Suppressor macrophage treated with lipopolysaccharide for 1 hour (primary cell): ENCODE data around the gene TSPAN33.

Experiments
- DNase-seq, 3 donors: peaks; one replicate each; pipeline ENCODE4 v3.0.0-alpha.2; 2020 to 2022

The TSPAN33 gene

DNA sequence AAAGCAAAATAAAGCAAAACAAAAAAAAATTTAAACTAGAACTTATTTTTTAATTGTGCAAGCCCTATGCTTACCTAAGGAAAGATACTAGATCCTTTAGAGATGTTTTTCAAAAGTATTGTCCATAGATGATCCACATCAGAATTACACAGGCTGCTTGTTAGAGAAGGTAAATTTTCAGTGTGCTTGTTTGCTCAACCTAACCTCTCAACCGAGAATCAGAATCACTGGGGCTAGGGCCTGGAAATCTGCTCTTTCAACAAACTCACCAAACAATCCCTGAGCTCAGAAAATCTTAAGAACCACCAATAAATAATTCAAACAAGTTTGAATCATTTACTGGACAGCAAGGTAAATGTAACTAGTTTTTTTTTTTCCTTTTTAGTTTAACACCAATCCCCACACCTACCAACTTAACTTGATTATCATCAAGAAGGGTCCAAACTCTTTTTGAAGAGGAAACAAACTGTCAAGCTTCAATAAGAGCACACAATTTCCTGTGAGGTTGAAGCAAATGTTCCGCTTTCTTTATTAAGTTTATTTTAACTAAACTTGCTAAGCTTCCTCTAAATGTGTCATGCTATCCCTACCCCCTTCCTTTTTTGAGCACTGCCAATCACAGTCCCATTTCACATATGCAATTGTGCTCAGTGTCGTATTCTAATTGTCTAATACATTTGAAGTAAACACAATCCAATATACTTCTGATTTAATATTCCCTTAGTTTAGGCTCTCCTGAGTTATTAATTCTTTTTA is 7.4 kb upstream of the TSPAN33 start:
- DNase-seq = peak; percentile 63 to 80 (median 68)

DNA sequence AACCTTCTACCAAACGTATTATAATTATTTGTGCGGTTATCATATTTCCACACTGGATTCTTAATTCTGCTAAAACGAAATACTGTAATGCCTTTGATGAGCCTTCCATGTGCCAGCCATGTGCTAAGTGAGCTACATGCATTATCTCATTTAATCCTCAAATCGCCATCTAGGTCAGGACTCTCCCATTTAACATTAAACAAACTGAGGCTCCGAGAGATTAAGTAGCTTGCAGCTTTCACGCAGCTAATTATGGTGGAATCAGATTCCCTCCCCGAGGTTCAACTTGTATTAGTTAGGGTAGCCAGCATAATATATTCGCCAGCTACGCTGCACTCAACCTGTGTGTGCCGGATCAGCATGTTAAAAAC is 798 bp upstream of the TSPAN33 start:
- no peak for DNase-seq

DNA sequence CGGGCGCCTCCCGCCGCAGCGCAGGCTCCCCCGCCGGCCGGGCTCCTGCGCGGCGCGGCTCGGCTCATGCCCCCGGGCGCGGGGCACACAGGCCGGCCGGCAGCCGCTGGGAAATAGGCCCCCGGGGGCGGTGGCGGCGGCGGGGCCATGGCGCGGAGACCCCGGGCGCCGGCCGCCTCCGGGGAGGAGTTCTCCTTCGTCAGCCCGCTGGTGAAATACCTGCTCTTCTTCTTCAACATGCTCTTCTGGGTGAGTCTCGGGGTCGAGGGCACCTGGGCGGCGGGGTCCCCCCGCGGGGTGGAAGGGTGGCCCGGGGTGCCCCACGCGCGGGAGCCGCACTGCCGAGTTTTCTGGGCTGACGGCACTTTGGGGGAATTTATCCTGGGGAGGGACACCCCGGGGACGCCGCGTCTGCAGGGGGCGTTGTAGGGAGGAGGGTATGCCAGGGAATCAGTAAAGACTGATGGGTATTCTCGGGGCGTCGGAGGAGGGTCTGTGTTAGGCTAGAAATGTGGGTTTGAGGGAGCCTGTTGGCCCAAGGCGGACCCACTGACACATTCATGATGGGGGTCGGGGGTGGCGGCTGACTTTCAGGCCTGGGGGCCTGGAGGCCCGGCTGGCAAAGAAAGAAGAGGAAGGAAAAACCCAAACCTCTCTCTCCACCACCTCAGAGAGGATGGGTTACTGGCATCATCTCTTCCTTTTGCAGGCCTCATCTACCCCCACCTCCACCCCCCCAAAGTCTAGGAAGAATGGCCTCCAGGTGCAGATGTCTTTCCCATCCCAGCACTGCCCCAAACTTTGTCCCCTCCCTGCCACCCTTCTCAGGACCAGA is 544 bp downstream of the TSPAN33 start:
- peak in 2 of 3 donors; percentile 41 to 60 for DNase-seq

DNA sequence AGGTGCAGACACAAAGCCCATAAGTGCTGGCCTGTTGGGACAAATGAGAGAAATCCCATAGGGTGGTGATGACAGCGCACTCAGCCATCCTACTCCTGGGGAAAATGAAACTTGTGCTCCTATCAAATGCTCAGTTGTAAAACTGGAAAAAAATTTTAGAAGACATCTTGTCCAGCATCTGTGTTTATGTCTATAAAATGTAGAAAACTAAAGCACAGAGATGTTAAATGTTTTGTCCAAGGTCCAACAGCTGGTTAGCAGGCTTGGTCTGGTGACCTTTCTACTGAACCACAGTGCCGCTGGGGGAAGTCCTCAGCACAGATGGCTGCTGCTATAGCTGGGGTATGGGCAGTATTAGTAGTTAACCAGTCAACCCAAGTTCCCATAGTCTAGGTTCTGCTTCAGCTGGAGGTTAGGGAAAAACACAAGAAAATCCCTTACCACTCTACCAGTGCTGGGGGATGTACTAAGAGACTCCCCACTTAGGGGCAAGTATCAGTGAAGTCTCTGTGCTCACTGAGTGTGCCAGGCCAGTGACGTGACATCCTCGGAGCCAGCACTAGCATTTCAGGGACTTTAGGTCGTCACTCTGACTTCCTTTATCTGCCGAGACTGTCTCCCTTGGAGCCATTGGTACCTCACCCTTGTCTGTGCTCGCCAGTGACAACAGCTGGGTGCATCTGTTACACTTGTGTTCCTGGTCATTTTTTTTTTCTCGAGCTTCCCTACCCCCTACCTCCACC is 1.9 kb downstream of the TSPAN33 start:
- peak; percentile 39 to 79 (median 67) for DNase-seq

DNA sequence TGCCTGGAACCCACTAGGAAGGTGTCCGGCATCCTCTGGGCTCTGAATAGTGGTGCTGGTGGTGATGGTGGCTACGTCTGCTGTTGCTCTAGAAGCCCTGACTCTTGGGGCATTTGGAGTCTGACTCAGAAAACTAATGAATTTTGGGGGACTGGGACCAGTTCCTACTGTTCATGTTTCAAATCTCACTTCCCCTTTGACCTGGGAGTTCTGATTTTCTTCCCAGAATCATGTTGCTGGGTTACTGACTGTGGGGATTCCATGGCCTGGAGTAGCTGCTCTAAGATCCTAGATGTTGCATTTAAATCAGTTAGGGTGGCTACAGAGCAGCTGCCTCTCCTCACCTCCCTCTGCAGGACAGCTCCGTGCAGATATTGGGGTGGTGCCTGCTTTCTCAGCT is 3.2 kb downstream of the TSPAN33 start:
- peak; percentile 81 to 89 (median 86) for DNase-seq

DNA sequence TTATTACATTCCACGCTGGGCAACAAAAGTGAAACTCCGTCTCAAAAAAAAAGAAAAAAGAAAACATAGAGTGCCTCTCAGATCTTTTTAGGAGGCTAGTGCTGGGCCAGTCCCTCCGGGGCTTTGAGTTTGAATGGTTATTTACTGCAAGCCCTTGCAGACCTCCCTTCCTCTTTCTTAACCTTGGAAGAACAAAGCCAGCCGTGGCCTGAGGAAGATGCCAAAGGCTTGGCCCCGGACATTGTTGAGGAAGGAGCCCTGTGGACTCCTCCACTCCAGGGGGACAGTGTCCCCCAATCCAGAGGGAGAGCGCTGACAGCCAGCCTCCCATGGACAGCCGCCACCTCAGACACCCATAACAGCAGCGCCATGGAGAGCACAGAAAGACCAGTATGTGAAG is 5.0 kb downstream of the TSPAN33 start:
- peak; percentile 34 to 58 (median 51) for DNase-seq

DNA sequence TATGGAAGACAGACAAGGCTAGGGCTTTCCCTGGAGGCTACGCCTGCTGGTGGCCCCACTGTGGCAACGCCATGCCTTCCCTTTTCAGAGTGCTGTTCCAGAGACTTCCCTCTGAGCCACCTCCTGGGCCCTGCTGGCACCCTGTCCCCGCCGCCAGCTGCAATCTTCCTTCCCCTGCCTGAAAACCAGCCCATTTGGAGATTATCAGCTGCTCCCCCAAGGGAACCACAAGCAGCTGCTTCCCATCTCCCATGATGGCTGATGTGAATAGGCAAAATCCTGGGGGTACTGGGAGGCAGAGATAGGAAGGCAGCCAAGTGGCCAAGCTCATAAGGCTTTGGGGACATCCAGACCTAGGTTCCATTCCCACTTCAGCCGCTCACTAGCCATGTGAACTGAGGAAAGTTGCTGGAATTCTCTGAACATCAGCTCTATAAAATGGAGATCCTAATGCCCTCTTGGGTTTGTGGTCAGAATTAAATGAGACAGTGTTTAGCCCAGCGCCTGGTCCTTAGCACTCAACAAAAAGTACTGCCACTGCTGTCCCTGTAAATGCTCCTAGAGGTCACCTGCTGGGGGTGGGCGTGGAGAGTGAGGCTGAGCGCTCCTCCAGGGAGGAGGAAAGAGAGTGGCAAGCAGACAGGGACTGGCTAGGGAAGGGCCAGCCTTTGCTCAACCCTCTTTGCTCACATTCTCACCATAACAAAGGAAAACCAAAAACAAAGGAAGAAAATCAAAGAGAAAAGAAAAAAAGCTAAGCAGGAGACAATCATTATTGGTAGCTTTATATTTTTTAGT is 5.9 kb downstream of the TSPAN33 start:
- DNase-seq = peak; percentile 40 to 67 (median 50)

DNA sequence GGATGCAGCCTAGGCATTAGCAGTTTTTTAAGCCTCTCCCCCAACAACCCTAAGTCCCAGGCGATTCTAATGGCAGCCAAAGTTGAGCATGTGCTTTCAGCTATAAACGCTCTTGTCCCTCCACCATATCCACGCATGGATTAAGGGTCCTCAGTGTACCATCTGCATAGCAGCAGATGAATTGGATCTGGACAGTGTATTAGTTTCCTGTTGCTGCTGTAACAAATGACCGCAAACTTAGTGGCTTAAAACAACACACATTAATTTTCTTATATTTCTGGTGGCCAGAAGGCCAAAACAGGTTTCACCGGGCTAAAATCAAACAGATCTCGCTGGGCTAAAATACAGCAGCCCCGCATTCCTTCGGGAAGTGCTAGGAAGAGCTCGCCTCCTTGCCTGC is 13.1 kb downstream of the TSPAN33 start:
- DNase-seq = no peak

DNA sequence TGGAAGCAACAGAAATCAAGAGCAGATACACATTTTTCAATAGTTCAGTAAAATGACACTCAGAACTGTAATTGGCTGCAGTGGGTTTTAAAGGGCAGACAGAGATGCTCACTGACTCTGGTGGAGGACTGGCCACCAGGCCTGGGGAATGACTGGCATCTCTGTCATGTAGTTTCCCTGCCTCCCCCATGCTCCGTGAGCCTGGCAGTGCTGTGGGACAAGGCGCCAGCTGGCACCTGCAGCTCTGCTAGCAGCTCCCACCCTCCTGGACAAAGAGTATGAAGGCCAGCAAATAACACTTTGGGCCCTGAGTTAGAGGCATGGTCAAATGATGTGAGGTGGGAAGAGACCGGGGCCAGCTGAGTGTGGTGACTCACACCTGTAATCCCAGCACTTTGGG is 15.0 kb downstream of the TSPAN33 start:
- DNase-seq = no peak

DNA sequence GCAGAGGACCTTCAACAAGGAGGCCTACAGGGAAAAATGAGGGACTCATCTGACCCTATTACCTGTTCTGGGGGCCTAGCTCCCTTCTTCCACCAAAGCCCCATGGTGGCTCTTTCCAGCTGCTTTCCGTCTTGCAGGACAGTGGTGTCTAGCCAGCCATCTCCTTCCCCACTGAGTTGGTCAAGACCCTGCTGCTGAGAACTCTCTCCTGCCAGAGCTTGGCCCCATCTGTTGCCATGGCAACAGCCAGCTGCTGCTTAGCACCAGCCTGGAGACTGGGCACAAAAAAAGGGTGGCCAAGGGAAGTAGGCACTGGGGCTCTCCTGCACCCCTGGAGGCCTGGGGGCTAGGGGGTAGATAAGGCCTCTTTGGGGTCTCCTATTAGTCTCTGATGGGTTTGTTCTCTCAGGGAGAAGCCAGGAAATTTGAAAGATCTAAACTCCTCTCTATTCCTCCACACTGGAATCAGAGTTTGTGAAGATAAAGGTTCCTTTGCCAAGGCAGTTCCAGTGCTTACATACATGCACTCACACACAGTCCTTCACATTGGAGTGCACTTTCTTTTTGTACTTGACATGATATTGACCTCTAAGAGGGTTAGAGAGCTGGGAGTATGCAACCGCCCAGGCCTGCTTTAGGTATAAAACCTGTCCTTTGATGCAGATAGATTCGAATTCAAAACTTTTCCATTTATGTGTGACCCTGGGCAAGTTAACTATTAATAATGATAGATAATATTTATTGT is 15.8 kb downstream of the TSPAN33 start:
- DNase-seq = no peak

DNA sequence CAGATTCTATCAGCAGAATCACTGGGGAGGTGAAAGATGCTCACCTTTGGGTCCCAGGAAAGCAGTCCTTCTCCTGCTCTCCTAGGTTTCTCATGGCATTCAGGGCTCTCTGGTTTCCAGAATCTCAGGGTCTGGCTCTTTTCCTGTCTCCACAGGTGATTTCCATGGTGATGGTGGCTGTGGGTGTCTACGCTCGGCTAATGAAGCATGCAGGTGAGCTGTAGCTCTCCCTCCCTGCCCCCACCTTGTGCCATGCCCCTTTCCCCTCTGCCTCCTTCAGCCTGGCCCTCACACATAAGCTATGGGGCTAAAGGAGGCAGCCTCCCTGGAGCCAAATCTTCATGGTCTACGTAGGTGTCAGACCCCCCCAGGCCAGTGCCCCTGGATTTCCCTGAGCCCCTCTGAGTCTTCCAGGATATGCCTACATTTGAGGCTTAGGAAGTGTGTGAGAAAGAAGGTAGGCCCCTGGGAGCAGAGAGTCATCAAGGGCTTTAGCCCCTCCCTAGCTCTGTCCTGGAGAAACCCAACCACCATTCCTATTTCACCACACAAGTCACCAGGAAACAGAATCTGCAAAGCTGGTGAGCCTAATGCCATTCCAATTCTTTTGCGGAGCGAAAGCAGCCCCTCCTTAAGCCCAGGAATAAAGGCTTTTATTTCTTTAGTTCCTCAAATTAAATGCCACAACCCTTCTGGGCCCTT is 17.2 kb downstream of the TSPAN33 start:
- DNase-seq = no peak

DNA sequence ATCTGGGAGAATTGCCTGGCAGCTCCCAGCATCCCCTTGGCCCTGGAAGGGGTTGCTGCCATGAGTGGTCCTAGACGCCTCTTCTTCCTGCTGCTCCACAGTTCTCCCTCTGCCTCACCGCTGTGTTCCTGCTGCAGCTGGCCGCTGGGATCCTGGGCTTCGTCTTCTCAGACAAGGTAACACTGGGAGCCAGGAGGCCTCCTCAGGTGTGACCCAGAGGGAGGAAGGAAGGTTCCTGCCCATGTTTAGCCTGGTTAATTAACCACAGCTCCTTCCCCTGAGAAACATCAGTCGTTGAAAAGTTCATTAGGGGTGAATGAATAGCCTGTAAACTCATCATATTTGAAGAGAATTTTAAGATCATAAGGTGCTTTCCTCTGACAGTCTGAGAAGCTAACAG is 18.2 kb downstream of the TSPAN33 start:
- DNase-seq = no peak

DNA sequence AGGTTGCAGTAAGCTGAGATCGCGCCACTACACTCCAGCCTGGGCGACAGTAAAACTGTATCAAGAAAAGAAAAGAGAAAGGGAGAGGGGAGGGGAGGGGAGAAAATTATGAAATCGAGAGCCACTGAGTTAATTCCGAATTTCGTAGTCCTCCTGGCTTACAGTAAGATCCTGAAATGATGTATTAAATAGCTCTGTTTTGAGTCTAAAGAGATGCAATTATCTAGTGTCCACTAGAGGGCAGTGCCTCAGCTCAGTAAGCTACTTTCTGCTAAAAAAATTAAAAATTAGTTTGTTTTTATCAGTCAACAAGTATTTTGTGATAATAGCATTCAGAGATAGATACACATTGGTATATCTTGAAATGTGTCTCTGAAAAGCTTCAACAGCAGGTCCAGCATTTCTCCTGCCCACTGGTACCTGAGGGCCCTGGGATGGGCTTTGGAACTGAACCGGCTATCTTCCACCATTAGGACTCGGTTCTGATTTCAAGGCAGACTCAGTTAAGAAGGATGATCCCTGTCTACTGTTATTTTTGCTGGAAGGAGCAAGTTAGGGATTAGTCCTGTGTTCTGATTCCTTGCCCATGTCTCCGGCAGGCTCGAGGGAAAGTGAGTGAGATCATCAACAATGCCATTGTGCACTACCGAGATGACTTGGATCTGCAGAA is 19.5 kb downstream of the TSPAN33 start:
- DNase-seq = peak; percentile 74 to 81 (median 74)

DNA sequence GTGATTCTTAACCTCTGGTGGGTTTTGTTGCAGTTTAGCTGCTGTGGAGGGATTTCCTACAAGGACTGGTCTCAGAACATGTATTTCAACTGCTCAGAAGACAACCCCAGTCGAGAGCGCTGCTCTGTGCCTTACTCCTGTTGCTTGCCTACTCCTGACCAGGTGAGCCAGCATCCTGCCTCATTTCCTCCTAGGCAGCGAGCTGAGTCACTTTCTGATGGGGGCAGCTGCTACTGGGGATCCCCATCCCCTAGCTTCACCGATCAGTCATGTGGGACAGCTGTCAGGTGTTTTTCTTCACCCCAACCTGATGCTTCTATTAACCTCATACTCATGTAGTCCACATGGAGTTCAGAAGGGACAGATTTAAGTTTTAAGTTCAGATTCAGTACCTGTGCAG is 22.2 kb downstream of the TSPAN33 start:
- DNase-seq = no peak

DNA sequence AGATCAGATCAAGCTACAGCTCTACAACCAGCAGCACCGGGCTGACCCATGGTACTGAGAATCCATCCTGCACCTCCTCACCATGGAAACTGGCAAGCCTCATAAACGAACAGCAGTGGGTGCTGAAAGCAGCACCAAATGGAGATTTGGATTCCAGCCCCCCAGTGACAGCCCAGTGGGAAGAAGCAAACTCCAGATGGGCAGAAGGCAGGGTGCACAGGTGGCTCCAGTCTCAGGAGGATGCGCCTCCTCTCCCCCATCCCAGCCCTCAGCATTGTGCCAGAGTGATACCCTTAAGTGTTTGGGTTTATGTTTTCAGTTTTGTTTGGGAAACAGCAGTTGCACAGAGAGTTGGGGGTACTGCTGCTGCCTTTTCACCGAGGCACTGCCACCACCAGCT is 23.3 kb downstream of the TSPAN33 start:
- DNase-seq = no peak

DNA sequence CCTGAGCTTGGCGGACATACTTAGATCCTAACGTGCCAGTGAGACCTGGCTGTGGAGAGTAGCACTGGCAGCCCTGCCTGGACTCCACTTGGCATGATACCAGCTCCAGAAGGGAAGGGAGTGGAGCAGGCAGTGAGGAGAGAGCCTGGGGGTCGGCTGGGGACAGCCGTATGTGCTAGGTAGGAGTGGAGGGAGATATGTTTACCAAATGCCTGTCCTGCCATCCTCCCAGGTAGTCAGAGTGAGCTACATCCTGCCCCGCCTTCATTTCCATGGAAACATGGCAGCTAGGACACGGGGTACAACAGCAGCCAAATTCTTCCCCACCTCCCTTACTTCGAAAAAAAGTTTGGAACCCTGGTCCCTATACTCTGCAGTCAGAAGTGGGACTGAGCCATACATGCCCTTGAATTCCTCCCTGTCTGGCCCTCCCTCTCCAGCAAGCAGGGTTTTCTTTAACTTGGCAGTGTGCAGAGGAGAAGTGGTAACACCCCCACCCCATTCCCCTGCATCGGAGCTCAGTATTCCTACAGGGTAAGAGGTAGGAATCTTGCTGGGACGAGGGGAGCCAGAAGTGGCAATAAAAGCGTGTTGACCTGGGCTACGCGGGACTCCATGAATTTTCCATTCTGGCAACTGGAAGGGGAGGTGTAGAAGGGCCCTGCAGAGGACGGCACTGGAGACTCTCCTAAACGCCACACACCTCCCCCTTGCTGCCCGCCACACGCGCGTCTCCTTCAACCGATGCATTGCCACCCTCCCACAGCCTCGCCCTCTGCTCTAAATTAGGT is 23.9 kb downstream of the TSPAN33 start:
- DNase-seq = no peak

DNA sequence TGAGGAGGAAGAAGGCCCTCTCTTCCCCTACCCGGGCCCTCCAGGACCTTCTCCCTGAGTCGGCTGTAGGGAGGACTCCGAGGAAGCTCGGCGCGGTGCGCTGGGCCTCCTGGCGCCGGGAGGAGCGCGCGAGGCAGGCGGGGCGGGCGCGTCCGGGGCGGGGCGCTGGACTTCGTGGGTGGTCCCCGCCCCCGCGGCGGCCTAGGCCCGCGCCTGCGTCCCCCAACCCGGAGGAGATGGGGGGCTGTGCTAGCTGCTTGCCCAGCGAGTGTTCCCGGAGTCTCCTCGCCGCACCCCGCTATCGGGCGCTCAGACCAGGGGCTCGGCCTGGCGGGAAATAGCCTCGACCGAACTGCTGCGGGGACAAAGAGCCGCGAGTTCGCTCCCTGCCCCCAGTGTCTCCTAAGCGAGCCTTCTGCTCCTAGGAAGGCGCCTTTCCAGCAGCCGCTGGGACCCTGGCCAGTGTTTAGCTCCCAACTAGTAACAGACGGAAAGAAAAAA is 24.7 kb downstream of the TSPAN33 start:
- peak in 1 of 3 donors; percentile 62 for DNase-seq

DNA sequence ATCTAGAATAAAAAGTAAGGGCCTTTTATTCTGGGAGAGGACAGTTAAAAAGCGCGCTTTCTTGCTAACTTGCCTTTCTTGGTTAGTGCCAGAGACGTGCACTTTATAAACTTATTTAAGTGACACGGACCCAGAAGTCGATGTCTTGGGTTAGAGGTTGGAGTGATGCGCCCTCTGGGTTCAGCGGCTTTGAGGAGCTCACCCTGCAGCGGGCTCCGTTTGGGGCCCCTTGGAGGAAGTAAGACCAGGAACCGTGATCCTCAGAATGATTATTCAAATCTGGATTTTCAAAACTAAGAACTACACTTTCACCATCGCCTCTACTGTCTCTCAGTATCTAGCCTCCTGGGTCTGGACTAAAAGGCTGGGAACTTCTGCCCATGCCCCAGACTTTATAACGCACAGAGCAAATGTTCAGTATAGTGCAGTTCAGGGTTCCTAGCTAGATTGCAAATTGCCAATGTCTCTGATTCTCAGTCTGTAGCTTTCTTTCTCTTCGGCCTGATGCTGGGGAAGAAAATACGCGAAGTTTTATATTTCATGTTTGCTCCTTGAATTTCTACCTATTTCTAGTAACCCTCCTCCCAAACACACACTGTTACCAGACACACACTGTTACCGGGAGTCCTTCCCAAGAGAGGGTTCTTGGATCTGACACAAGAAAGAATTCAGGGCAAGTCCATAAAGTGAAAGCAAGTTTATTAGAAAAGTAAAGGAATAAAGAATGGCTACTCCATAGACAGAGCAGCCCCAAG is 25.4 kb downstream of the TSPAN33 start:
- peak; percentile 56 to 64 (median 60) for DNase-seq
